Left lung (tissue), 10 donors: ENCODE data around the gene SH3BP5. TPM values are rescaled to one million over a fixed set of nuclear protein-coding genes. Genes with fewer than 3 reads are reported as not detected.

Source experiments
- ATAC-seq: fragments of 200-7000 bp; cut with Tn5 transposase; one replicate; pipeline ENCODE4 v1.9.1; 2020; ENCODE audit warnings: moderate library complexity
- DNase-seq, 4 donors: peaks; one replicate each; pipeline ENCODE4 v3.0.0-alpha.2; 2013 to 2020
- H3K27ac ChIP-seq, 2 donors: fragments of 200-600 bp; sonication (generic) in 1 of 2; one replicate each; pipeline versions ENCODE4 v1.5.0 to v1.8.0; 2020 to 2021
- H3K27me3 ChIP-seq, 2 donors: fragments of 200-600 bp; sonication (generic) in 1 of 2; one replicate each; pipeline versions ENCODE4 v1.5.0 to v1.8.0; 2020 to 2021
- H3K36me3 ChIP-seq, 2 donors: fragments of 200-600 bp; sonication (generic) in 1 of 2; one replicate each; pipeline versions ENCODE4 v1.5.0 to v1.8.0; 2020 to 2021
- H3K4me1 ChIP-seq, 2 donors: fragments of 200-600 bp; one replicate each; pipeline ENCODE4 v1.8.0; 2021
- H3K4me3 ChIP-seq, 2 donors: fragments of 200-600 bp; sonication (generic) in 1 of 2; one replicate each; pipeline versions ENCODE4 v1.5.0 to v1.8.0; 2020 to 2021; ENCODE audit warnings: mild to moderate bottlenecking in 1 of 2
- H3K9me3 ChIP-seq, 2 donors: fragments of 200-600 bp; sonication (generic) in 1 of 2; one replicate each; pipeline versions ENCODE4 v1.5.0 to v1.8.0; 2020 to 2021
- CTCF ChIP-seq, 2 donors: fragments of 200-600 bp; sonication (generic) in 1 of 2; IDR thresholded peaks; one replicate each; pipeline versions ENCODE4 v1.5.0 to v1.8.0; 2021; ENCODE audit warnings: antibody characterized with exemption in 2 of 2
- intact Hi-C, 2 donors: fragments of 100-400 bp; cut with DNase I; formaldehyde crosslinking; loops; one replicate each; pipeline versions ENCODE4 v1.11.2 to v1.14.2; 2022
- polyA plus RNA-seq, 6 donors: library from polyadenylated mRNA; unstranded; fragments of 120-200 nt; gene quantifications; one replicate each; pipeline ENCODE4 v1.2.1, GENCODE V29; 2013; ENCODE audit not compliant: insufficient read length in 6 of 6
- total RNA-seq, 2 donors: library from RNA; stranded (reverse); fragmentation: NEBNext Ultra II Directional; extraction: Animal tissue kit (Norgen Biotek cat#: 25700); gene quantifications; one replicate each; pipeline ENCODE4 v1.2.1, GENCODE V29; 2021
- donor health status: DM: no; HTN: yes; CAD: no.
- donor health status: DM: no; HTN: no; CAD: no.

The SH3BP5 gene
- total and polyA plus RNA-seq, 8 donors, result 53.3 to 65.5 (median 60.9) TPM

GRCh38 chr3:15331072-15331605 is 1.2 kb downstream of the SH3BP5 start:
- DNase-seq (no peak), ATAC-seq (no peak)
- no peak for TF ChIP-seq CTCF (IDR thresholded peaks at IDR 0.05)
- intact Hi-C loops, result loop anchor here in 1 of 2 donors (5.0 kb wide), 1 partner anchor 64 kb away; no protein-coding TSS in a partner anchor
- Histone ChIP-seq H3K36me3 (peaks cover 0 to 24% of the 10 kb centered on the region in 2 donors), H3K4me3 (peak overlapping the region; percentile 85 to 88), H3K9me3 (no peaks in the 10 kb centered on the region), H3K27ac (peak overlapping the region; percentile 78 to 87), H3K27me3 (no peaks in the 10 kb centered on the region), H3K4me1 (peaks cover 9 to 71% of the 10 kb centered on the region in 2 donors)

GRCh38 chr3:15330031-15330596 is 2.3 kb downstream of the SH3BP5 start:
- H3K27ac ChIP-seq, result peak overlapping the region in 1 of 2 donors; percentile 87
- no peaks in the 10 kb centered on the region for H3K27me3 ChIP-seq
- intact Hi-C loops, result loop anchor here in 1 of 2 donors (5.0 kb wide), 1 partner anchor 63 kb away; no protein-coding TSS in a partner anchor
- no peak for TF ChIP-seq CTCF (IDR thresholded peaks at IDR 0.05)
- peak in 1 of 4 donors; percentile 28 for DNase-seq
- peaks cover 16 to 81% of the 10 kb centered on the region in 2 donors for H3K4me1 ChIP-seq
- peak overlapping the region in 1 of 2 donors; percentile 88 for H3K4me3 ChIP-seq
- H3K9me3 ChIP-seq, result no peaks in the 10 kb centered on the region
- peaks cover 0 to 24% of the 10 kb centered on the region in 2 donors for H3K36me3 ChIP-seq
- no peak for ATAC-seq

- ATAC-seq (no peak), DNase-seq (peak in 1 of 4 donors; percentile 19)
- H3K36me3 ChIP-seq, result peaks cover 0 to 24% of the 10 kb centered on the region in 2 donors
- peaks cover 24 to 89% of the 10 kb centered on the region in 2 donors for H3K4me1 ChIP-seq
- no peak for TF ChIP-seq CTCF (IDR thresholded peaks at IDR 0.05)
- H3K27me3 ChIP-seq, result no peaks in the 10 kb centered on the region
- peak overlapping the region in 1 of 2 donors; percentile 31 for H3K27ac ChIP-seq
- H3K9me3 ChIP-seq, result no peaks in the 10 kb centered on the region
- peak overlapping the region in 1 of 2 donors; percentile 88 for H3K4me3 ChIP-seq
- intact Hi-C loops, result loop anchor here in 1 of 2 donors (5.0 kb wide), 1 partner anchor 62 kb away; no protein-coding TSS in a partner anchor
Observed at GRCh38 chr3:15329046-15330005, 3.1 kb downstream of the SH3BP5 start.

- Histone ChIP-seq H3K27ac (peak overlapping the region; percentile 30 to 60), H3K4me1 (peaks cover 24 to 92% of the 10 kb centered on the region in 2 donors), H3K4me3 (no peak overlapping the region), H3K27me3 (no peaks in the 10 kb centered on the region), H3K36me3 (peaks cover 0 to 27% of the 10 kb centered on the region in 2 donors), H3K9me3 (no peaks in the 10 kb centered on the region)
- intact Hi-C loops, result no loop called here
- peak in 1 of 4 donors; percentile 45 for DNase-seq
- no peak for TF ChIP-seq CTCF (IDR thresholded peaks at IDR 0.05)
- ATAC-seq, result peak; percentile 25
Observed at GRCh38 chr3:15327941-15328340, 4.4 kb downstream of the SH3BP5 start.
